ENCODE data around the gene MUC22.

DNA sequence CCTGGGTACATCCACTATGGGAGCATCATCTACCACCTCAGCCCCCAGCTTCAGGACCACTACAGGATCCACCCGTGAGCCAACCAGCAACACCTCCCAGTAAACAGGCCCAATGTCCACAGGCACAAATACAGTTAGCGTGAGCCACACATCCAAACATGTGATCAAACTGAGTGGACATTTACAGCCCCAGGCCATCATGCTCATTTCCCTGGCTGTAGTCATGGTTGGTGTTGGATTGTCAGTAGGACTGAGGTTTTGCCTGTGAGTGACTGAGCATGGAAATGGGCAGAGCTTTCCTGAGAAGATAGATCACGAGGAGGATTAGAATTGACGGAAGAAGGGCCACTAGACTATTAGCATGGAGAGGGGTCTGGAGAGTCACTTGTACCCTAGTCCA is 37.5 kb upstream of the MUC22 start:
- no peak for TF ChIP-seq POLR2A (IDR thresholded peaks at IDR 0.05; ENCODE audit: extremely low read depth, insufficient read length)
- TF ChIP-seq, protein P1, sequence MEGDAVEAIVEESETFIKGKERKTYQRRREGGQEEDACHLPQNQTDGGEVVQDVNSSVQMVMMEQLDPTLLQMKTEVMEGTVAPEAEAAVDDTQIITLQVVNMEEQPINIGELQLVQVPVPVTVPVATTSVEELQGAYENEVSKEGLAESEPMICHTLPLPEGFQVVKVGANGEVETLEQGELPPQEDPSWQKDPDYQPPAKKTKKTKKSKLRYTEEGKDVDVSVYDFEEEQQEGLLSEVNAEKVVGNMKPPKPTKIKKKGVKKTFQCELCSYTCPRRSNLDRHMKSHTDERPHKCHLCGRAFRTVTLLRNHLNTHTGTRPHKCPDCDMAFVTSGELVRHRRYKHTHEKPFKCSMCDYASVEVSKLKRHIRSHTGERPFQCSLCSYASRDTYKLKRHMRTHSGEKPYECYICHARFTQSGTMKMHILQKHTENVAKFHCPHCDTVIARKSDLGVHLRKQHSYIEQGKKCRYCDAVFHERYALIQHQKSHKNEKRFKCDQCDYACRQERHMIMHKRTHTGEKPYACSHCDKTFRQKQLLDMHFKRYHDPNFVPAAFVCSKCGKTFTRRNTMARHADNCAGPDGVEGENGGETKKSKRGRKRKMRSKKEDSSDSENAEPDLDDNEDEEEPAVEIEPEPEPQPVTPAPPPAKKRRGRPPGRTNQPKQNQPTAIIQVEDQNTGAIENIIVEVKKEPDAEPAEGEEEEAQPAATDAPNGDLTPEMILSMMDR (IDR thresholded peaks at IDR 0.05; ENCODE audit: low read depth, low read length), result no peak
- TF ChIP-seq, protein P2, sequence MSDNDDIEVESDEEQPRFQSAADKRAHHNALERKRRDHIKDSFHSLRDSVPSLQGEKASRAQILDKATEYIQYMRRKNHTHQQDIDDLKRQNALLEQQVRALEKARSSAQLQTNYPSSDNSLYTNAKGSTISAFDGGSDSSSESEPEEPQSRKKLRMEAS (IDR thresholded peaks at IDR 0.05; ENCODE audit: low read depth, low read length), result no peak
- TF ChIP-seq MYC (IDR thresholded peaks at IDR 0.05; ENCODE audit: low read depth, low read length), result no peak

Measured in NB4 (cell line).